ENCODE measurements around the gene PLD4.
"Not testable (repeated sequence)": the region's sequence is repeated elsewhere in the genome, so short reads cannot be mapped to it uniquely, and the experiment has no call there.

Gene PLD4

DNA sequence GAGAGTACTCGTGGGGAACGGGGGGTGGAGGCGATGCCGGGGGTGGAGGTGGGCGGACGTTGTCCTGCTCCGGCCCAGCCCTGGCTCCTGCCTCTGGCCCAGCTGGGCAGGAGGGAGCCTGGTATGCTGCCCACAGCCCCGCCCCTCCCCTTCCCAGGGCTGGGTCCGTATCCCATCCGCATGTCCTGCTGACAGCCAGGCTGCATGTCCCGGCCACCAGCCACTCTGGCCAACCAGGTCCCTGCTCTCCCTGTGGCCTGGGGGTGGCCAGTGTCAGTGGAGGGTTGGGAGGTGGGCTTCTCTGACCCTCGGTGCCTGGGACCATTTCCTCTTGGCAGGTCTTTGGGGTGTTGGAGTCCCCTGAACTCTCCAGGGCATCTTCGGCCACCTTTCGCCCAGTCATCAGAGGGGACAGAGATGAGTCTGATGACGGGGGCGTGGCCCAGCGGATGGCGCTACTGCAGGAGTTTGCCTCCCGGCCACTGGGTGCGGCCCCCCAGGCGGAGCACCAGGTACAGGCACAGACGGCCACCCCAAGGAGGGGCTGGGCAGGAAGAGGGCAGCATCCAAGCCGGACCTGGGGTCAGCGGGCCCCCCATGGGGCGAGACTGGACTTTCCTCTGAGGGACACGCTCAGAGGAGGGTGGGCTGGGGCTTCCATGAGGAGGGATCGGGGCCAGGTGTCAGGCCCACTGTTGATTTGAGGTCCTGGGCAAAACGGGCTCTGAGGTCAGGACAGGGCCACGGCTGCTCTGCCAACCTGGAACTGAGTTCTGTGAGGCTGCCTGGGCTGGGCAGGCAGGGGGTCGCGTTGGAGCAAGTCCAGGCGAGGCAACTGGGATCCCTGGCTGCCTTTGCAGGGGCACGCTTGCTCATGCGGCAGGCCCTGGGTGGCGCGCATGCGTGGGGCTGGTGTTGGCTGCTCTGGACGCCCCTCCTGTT lies 39.4 kb upstream of the PLD4 start:
- no peak for TF ChIP-seq EZH2 (IDR thresholded peaks at IDR 0.05)
- TF ChIP-seq FOXP2 (optimal IDR thresholded peaks at IDR 0.05; ENCODE audit: control extremely low read depth, extremely low read length, insufficient read depth) = no peak
- TF ChIP-seq POLR2AphosphoS5 (IDR thresholded peaks at IDR 0.05; ENCODE audit: borderline replicate concordance, low read depth, low read length) = no peak
- no peaks in the 10 kb centered on the region for H3K9me3 ChIP-seq (ENCODE audit: low read depth, low read length)
- no peak overlapping the region for H3K9ac ChIP-seq (ENCODE audit: insufficient read length)
- no peak for DNase-seq (ENCODE audit: low read depth, low spot score)
- H3K36me3 ChIP-seq (ENCODE audit: insufficient read depth, low read length) = no peaks in the 10 kb centered on the region
- no peak overlapping the region for H3K4me3 ChIP-seq
- H3K27ac ChIP-seq = no peak overlapping the region

DNA sequence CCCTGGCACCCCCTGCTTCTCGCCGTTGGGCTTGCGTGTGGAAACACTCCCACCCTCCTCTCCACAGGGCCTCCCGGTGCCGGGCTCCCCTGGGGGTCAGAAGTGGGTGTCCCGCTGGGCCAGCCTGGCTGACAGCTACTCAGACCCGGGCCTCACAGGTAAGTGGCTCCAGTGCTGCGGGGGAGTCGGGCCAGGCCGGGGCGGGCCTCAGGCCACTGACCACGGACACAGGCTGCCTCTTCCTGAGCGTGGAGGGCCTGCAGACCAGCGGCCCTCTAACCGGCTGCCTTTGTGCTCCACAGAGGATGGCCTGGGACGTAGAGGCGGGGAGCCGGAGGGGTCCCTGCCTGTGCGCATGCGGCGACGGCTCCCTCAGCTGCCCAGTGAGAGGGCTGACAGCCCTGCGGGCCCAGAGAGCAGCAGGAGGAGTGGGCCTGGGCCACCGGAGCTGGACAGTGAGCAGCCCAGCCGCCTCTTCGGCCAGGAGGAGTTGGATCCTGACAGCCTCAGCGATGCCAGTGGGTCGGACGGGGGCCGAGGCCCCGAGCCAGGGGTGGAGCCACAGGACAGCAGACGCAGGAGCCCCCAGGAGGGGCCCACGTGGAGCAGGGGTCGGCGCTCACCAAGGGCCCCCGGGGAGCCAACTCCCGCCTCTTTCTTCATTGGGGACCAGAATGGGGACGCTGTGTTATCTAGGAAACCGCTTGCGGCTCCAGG lies 38.5 kb upstream of the PLD4 start:
- Histone ChIP-seq H3K9ac (ENCODE audit: insufficient read length) (no peak overlapping the region), H3K9me3 (ENCODE audit: low read depth, low read length) (no peaks in the 10 kb centered on the region), H3K27ac (no peak overlapping the region), H3K4me3 (no peak overlapping the region), H3K36me3 (ENCODE audit: insufficient read depth, low read length) (no peaks in the 10 kb centered on the region)
- TF ChIP-seq EZH2 (IDR thresholded peaks at IDR 0.05) (no peak), POLR2AphosphoS5 (IDR thresholded peaks at IDR 0.05; ENCODE audit: borderline replicate concordance, low read depth, low read length) (no peak), FOXP2 (optimal IDR thresholded peaks at IDR 0.05; ENCODE audit: control extremely low read depth, extremely low read length, insufficient read depth) (no peak)
- DNase-seq (ENCODE audit: low read depth, low spot score) = no peak

DNA sequence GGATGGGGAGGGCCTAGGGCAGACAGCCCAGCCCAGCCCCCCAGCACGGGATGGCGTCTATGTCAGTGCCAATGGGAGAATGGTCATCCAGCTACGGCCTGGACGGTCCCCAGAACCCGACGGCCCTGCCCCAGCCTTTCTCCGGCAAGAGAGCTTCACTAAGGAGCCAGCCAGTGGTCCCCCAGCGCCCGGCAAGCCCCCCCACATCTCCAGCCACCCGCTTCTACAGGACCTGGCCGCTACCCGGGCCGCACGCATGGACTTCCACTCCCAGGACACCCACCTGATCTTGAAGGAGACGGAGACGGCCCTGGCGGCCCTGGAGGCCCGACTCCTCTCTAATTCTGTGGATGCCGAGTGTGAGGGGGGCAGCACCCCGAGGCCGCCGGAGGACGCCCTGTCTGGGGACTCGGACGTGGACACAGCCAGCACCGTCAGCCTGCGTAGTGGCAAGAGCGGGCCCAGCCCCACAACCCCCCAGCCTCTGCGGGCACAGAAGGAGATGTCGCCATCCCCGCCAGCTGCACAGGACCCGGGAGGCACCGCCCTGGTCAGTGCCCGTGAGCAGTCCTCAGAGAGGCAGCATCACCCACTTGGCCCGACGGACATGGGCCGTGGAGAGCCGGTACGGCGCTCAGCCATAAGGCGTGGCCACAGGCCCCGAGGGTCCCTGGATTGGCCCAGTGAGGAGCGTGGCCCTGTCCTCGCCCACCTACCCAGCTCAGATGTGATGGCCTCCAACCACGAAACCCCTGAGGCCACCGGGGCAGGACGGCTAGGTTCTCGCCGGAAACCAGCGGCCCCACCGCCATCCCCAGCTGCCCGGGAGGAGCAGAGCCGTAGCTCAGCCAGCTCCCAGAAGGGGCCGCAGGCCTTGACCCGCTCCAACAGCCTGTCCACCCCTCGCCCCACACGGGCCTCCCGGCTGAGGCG lies 37.7 kb upstream of the PLD4 start:
- no peak for TF ChIP-seq FOXP2 (optimal IDR thresholded peaks at IDR 0.05; ENCODE audit: control extremely low read depth, extremely low read length, insufficient read depth)
- no peak for TF ChIP-seq POLR2AphosphoS5 (IDR thresholded peaks at IDR 0.05; ENCODE audit: borderline replicate concordance, low read depth, low read length)
- no peak for TF ChIP-seq EZH2 (IDR thresholded peaks at IDR 0.05)
- no peaks in the 10 kb centered on the region for H3K9me3 ChIP-seq (ENCODE audit: low read depth, low read length)
- H3K4me3 ChIP-seq = no peak overlapping the region
- no peak overlapping the region for H3K9ac ChIP-seq (ENCODE audit: insufficient read length)
- H3K27ac ChIP-seq = no peak overlapping the region
- H3K36me3 ChIP-seq (ENCODE audit: insufficient read depth, low read length) = no peaks in the 10 kb centered on the region
- DNase-seq (ENCODE audit: low read depth, low spot score) = no peak

DNA sequence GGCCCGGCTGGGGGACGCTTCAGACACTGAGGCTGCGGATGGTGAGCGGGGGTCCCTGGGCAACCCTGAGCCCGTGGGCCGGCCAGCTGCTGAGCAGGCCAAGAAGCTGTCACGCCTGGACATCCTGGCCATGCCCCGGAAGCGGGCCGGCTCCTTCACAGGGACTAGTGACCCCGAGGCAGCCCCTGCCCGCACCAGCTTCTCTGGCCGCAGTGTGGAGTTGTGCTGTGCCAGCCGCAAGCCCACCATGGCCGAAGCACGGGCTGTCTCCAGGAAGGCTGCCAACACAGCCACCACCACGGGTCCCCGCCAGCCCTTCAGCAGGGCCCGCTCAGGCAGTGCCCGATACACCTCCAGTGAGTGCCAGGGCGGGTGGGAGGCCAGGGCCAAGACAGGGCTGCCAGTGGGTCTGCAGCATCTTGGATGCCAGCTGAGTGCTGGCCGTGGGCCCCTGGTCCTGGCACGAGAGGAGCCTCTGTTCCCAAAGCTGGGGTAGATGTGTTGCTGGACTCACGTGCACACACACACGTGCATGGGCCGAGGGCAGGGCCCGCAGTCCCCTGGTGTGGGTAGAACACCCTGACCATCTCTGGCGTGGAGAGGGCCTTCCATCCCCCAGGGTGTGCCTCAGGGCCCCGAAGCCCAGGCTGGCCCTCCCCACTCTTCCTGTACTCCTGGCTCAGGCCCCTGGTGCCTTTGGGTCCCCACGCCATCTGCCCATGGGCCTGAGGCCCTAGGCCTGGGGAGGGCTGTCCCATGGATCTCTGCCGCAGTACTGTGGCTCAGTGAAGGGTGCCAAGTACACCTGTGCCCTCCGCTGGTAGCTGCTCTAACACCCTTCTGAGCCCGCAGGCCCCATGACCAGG lies 36.8 kb upstream of the PLD4 start:
- Histone ChIP-seq H3K9ac (ENCODE audit: insufficient read length) (no peak overlapping the region), H3K9me3 (ENCODE audit: low read depth, low read length) (no peaks in the 10 kb centered on the region), H3K4me3 (no peak overlapping the region), H3K27ac (no peak overlapping the region), H3K36me3 (ENCODE audit: insufficient read depth, low read length) (no peaks in the 10 kb centered on the region)
- TF ChIP-seq FOXP2 (optimal IDR thresholded peaks at IDR 0.05; ENCODE audit: control extremely low read depth, extremely low read length, insufficient read depth) (no peak), EZH2 (IDR thresholded peaks at IDR 0.05) (no peak), POLR2AphosphoS5 (IDR thresholded peaks at IDR 0.05; ENCODE audit: borderline replicate concordance, low read depth, low read length) (no peak)
- DNase-seq (ENCODE audit: low read depth, low spot score) = no peak

DNA sequence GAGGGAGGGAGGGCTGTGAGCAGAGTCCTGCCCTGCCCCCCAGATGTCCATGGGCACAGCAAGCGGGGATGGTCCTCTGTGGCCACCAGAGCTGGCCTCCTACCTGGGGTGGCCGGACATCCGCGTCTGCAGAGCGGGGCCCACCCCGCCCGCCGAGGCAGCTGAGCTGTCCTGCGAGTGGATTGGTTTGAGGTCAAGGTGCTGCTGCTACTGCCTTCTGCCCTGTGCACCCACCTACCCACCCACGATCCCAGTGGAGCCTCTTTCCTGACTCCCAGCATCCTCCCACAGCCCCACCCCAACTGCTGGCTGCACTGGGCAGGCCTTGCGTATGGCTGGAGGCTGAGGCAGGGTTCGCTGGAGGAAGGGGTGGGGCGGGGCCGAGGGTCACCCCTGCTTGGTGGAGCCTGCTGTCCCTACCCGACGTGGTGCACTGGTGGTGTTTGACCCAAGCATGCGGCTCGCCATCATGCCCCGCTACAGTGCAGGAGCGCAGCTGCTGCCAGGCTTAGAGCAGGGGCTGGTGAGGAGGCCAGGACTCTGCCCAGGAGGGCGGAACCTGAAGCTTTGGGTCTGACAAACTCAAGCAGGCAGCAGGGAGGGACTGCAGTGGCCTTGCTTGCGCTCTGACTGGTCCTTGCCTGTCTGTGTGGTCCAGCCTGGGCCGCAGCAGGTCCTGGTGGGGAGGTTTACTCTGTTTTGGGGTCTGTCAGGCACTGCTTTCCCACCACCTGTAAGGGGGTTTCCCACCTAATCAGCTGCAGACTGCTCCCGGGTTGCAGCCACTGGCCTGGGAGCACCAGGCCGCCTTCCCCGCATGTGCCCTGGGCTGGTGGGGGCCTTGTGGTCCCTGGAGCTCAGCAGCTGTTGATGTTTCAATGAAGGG lies 35.9 kb upstream of the PLD4 start:
- TF ChIP-seq EZH2 (IDR thresholded peaks at IDR 0.05) = no peak
- TF ChIP-seq FOXP2 (optimal IDR thresholded peaks at IDR 0.05; ENCODE audit: control extremely low read depth, extremely low read length, insufficient read depth) = no peak
- no peak for TF ChIP-seq POLR2AphosphoS5 (IDR thresholded peaks at IDR 0.05; ENCODE audit: borderline replicate concordance, low read depth, low read length)
- Histone ChIP-seq H3K4me3 (no peak overlapping the region), H3K36me3 (ENCODE audit: insufficient read depth, low read length) (no peaks in the 10 kb centered on the region), H3K9ac (ENCODE audit: insufficient read length) (no peak overlapping the region), H3K27ac (no peak overlapping the region), H3K9me3 (ENCODE audit: low read depth, low read length) (no peaks in the 10 kb centered on the region)
- no peak for DNase-seq (ENCODE audit: low read depth, low spot score)

DNA sequence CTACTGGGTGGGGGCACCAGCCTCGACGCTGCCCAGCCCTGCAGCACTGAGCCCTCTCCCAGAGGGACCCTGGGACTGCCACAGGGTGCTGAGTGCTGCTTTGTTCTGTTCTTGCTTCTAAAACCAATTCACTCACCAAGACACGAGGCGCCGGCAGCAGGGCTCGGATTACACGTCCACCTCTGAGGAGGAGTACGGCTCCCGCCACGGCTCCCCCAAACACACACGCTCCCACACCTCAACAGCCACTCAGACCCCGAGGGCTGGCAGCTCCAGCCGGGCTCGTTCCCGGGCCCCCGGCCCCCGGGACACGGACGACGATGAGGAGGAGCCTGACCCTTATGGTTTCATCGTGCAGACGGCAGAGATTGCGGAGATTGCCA lies 35.3 kb upstream of the PLD4 start:
- Histone ChIP-seq H3K4me3 (no peak overlapping the region), H3K9ac (ENCODE audit: insufficient read length) (no peak overlapping the region), H3K9me3 (ENCODE audit: low read depth, low read length) (no peaks in the 10 kb centered on the region), H3K36me3 (ENCODE audit: insufficient read depth, low read length) (no peaks in the 10 kb centered on the region), H3K27ac (no peak overlapping the region)
- DNase-seq (ENCODE audit: low read depth, low spot score) = no peak
- no peak for TF ChIP-seq EZH2 (IDR thresholded peaks at IDR 0.05)
- TF ChIP-seq FOXP2 (optimal IDR thresholded peaks at IDR 0.05; ENCODE audit: control extremely low read depth, extremely low read length, insufficient read depth) = no peak
- no peak for TF ChIP-seq POLR2AphosphoS5 (IDR thresholded peaks at IDR 0.05; ENCODE audit: borderline replicate concordance, low read depth, low read length)

DNA sequence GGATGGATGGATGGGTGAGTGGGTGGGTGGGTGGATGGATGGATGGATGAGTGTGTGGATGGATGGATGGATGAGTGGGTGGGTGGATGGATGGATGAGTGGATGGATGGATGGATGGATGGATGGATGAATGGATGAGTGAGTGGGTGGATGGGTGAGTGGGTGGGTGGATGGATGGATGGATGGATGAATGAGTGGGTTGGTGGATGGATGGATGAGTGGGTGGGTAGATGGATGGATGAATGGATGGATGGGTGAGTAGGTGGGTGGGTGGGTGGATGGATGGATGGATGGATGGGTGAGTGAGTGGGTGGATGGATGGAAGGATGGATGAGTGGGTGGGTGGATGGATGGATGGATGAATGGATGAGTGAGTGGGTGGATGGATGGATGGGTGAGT lies 34.4 kb upstream of the PLD4 start:
- H3K9me3 ChIP-seq (ENCODE audit: low read depth, low read length); H3K36me3 ChIP-seq (ENCODE audit: insufficient read depth, low read length); H3K9ac ChIP-seq (ENCODE audit: insufficient read length); H3K27ac ChIP-seq; DNase-seq (ENCODE audit: low read depth, low spot score); H3K4me3 ChIP-seq: not testable (repeated sequence)

All from SK-N-MC (cell line).